ENCODE measurements around the gene ABCD1. TPM values are rescaled to one million over a fixed set of nuclear protein-coding genes. Genes with fewer than 3 reads are reported as not detected.
"Not testable (repeated sequence)": the region's sequence is repeated elsewhere in the genome, so short reads cannot be mapped to it uniquely, and the experiment has no call there.

The ABCD1 gene
- total RNA-seq, 1 donor from 2014 or later, result 0.79 TPM

GRCh38 chrX:153727123-153727931, 2.7 kb downstream of the ABCD1 start:
- H3F3A ChIP-seq (ENCODE audit: low read depth), result no peaks in the 10 kb centered on the region
- H3K4me1 Mint-ChIP-seq, result peaks cover 20% of the 10 kb centered on the region
- peak overlapping the region; percentile 29 for H3K27ac Mint-ChIP-seq
- peaks cover 27% of the 10 kb centered on the region for H3K9me3 Mint-ChIP-seq
- peak overlapping the region; percentile 3 for H3K4me3 ChIP-seq
- no peaks in the 10 kb centered on the region for H3K9me3 ChIP-seq (ENCODE audit: low read depth)
- H2AFZ ChIP-seq (replicated peaks), result no peak overlapping the region
- peaks cover 44% of the 10 kb centered on the region for H4K20me1 ChIP-seq (ENCODE audit: low read depth)
- peaks cover 8% of the 10 kb centered on the region for H3K36me3 Mint-ChIP-seq
- peaks cover 13% of the 10 kb centered on the region for H3K79me2 ChIP-seq (ENCODE audit: low read depth)
- H3K4me3 Mint-ChIP-seq, result peak overlapping the region; percentile 71
- H3K4me2 ChIP-seq, result peak overlapping the region; percentile 59
- DNase-seq (ENCODE audit: low spot score), result no peak
- H3K27ac ChIP-seq, result no peak overlapping the region
- H3K27me3 ChIP-seq, result no peaks in the 10 kb centered on the region
- no peaks in the 10 kb centered on the region for H3K36me3 ChIP-seq
- peaks cover 6% of the 10 kb centered on the region for H3K27me3 Mint-ChIP-seq (ENCODE audit: insufficient read depth, low read depth)
- H3K9ac ChIP-seq, result no peak overlapping the region
- peaks cover 8% of the 10 kb centered on the region for H3K4me1 ChIP-seq
- TF ChIP-seq CTCF (IDR thresholded peaks at IDR 0.05) (no peak), EZH2phosphoT487 (IDR thresholded peaks at IDR 0.05) (no peak), EZH2 (IDR thresholded peaks at IDR 0.05) (no peak)

GRCh38 chrX:153728095-153728494, 3.4 kb downstream of the ABCD1 start:
- no peak overlapping the region for H3K9ac ChIP-seq
- peaks cover 6% of the 10 kb centered on the region for H3K79me2 ChIP-seq (ENCODE audit: low read depth)
- H3F3A ChIP-seq (ENCODE audit: low read depth), result no peaks in the 10 kb centered on the region
- no peak overlapping the region for H3K4me2 ChIP-seq
- no peaks in the 10 kb centered on the region for H3K9me3 ChIP-seq (ENCODE audit: low read depth)
- peaks cover 17% of the 10 kb centered on the region for H3K4me1 Mint-ChIP-seq
- no peak overlapping the region for H3K4me3 Mint-ChIP-seq
- H3K9me3 Mint-ChIP-seq, result peaks cover 25% of the 10 kb centered on the region
- peaks cover 4% of the 10 kb centered on the region for H3K4me1 ChIP-seq
- no peak overlapping the region for H2AFZ ChIP-seq (replicated peaks)
- no peak overlapping the region for H3K27ac Mint-ChIP-seq
- H4K20me1 ChIP-seq (ENCODE audit: low read depth), result peaks cover 36% of the 10 kb centered on the region
- no peak overlapping the region for H3K4me3 ChIP-seq
- peaks cover 2% of the 10 kb centered on the region for H3K27me3 Mint-ChIP-seq (ENCODE audit: insufficient read depth, low read depth)
- no peaks in the 10 kb centered on the region for H3K36me3 ChIP-seq
- no peak for TF ChIP-seq CTCF (IDR thresholded peaks at IDR 0.05)
- TF ChIP-seq EZH2phosphoT487 (IDR thresholded peaks at IDR 0.05), result no peak
- no peak for TF ChIP-seq EZH2 (IDR thresholded peaks at IDR 0.05)
- no peak for DNase-seq (ENCODE audit: low spot score)
- H3K36me3 Mint-ChIP-seq, result peaks cover 8% of the 10 kb centered on the region
- no peak overlapping the region for H3K27ac ChIP-seq
- H3K27me3 ChIP-seq, result no peaks in the 10 kb centered on the region

- peaks cover 3% of the 10 kb centered on the region for H3K27me3 Mint-ChIP-seq (ENCODE audit: insufficient read depth, low read depth)
- Histone ChIP-seq H3K4me1 (peaks cover 4% of the 10 kb centered on the region), H3K9ac (no peak overlapping the region), H3K4me2 (no peak overlapping the region), H3K36me3 (no peaks in the 10 kb centered on the region), H3K79me2 (ENCODE audit: low read depth) (no peaks in the 10 kb centered on the region), H3K27me3 (no peaks in the 10 kb centered on the region), H2AFZ (replicated peaks) (no peak overlapping the region), H3F3A (ENCODE audit: low read depth) (no peaks in the 10 kb centered on the region), H3K9me3 (ENCODE audit: low read depth) (no peaks in the 10 kb centered on the region), H3K27ac (no peak overlapping the region), H4K20me1 (ENCODE audit: low read depth) (peaks cover 31% of the 10 kb centered on the region), H3K4me3 (no peak overlapping the region)
- no peak for DNase-seq (ENCODE audit: low spot score)
- no peak for TF ChIP-seq EZH2 (IDR thresholded peaks at IDR 0.05)
- peak overlapping the region; percentile 24 for H3K4me3 Mint-ChIP-seq
- H3K27ac Mint-ChIP-seq, result peak overlapping the region; percentile 37
- H3K4me1 Mint-ChIP-seq, result peaks cover 17% of the 10 kb centered on the region
- peaks cover 8% of the 10 kb centered on the region for H3K36me3 Mint-ChIP-seq
- peaks cover 27% of the 10 kb centered on the region for H3K9me3 Mint-ChIP-seq
Measured at GRCh38 chrX:153728951-153729631, 4.4 kb downstream of the ABCD1 start.

- not testable (repeated sequence) for H3K4me1 ChIP-seq; H3K36me3 ChIP-seq; H3K27ac ChIP-seq; H2AFZ ChIP-seq (replicated peaks); H3K79me2 ChIP-seq (ENCODE audit: low read depth); H3K9ac ChIP-seq; H3K27ac Mint-ChIP-seq; H3K27me3 Mint-ChIP-seq (ENCODE audit: insufficient read depth, low read depth); H3K4me2 ChIP-seq; H3K27me3 ChIP-seq; H3K9me3 ChIP-seq (ENCODE audit: low read depth); H3F3A ChIP-seq (ENCODE audit: low read depth); H3K4me3 Mint-ChIP-seq; DNase-seq (ENCODE audit: low spot score); H3K4me3 ChIP-seq
- H4K20me1 ChIP-seq (ENCODE audit: low read depth), result peaks cover 26% of the 10 kb centered on the region
- H3K4me1 Mint-ChIP-seq, result peaks cover 17% of the 10 kb centered on the region
- H3K36me3 Mint-ChIP-seq, result peaks cover 13% of the 10 kb centered on the region
- H3K9me3 Mint-ChIP-seq, result peaks cover 34% of the 10 kb centered on the region
Measured at GRCh38 chrX:153730115-153730514, 5.5 kb downstream of the ABCD1 start.

Measured in neural progenitor cell (in vitro differentiated cells).